Measurements from ENCODE around the gene TRAPPC12.
"Not testable (repeated sequence)": the region's sequence is repeated elsewhere in the genome, so short reads cannot be mapped to it uniquely, and the experiment has no call there.

DNA sequence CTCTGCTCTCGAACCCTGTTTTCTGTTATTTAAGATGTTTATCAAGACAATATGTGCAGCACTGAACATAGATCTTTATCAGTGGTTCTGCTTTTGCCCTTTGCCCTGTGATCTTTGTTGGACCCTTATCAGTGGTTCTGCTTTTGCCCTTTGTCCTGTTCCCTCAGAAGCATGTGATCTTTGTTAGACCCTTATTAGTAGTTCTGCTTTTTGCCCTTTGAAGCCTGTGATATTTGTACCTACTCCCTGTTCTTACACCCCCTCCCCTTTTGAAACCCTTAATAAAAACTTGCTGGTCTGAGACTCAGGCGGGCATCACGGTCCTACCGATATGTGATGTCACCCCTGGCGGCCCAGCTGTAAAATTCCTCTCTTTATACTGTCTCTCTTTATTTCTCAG is 135.9 kb downstream of the TRAPPC12 start:
- TF ChIP-seq ESRRG (CRISPR knock-in tag; IDR thresholded peaks at IDR 0.05); TCF4 (CRISPR knock-in tag; IDR thresholded peaks at IDR 0.05; ENCODE audit: borderline replicate concordance); OSR1 (CRISPR knock-in tag; IDR thresholded peaks at IDR 0.05); PATZ1 (CRISPR knock-in tag; IDR thresholded peaks at IDR 0.05; ENCODE audit: borderline replicate concordance): not testable (repeated sequence)

Measured in SK-N-SH treated with all-trans-retinoic acid at 6 μM for 48 hours (cell line).